ENCODE measurements around the gene ITPKA. TPM values are rescaled to one million over a fixed set of nuclear protein-coding genes. Genes with fewer than 3 reads are reported as not detected.

The ITPKA gene
- total RNA-seq, 4 donors from 2014 or later = 0.34 to 1.5 TPM; not detected in 2

DNA sequence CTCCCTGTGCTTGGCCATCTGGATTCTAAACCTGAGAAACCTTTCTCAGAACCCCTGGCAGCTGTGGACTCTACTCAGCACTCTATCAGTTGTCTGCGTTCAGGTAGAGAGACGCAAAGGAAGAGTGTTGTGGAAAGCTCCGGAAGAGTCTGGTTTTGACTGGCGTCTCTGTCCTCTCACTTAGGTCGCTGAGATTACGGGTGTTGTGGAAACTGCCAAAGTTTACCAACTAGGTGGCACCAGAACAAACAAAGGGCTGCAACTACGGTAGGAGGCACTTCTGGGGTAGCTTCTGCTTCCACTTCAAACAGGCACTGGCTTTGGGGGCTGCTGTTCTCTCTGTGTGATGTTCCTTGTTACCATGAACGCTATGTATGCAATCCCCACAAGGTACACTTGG lies 19.2 kb upstream of the ITPKA start:
- TF ChIP-seq, protein P1, sequence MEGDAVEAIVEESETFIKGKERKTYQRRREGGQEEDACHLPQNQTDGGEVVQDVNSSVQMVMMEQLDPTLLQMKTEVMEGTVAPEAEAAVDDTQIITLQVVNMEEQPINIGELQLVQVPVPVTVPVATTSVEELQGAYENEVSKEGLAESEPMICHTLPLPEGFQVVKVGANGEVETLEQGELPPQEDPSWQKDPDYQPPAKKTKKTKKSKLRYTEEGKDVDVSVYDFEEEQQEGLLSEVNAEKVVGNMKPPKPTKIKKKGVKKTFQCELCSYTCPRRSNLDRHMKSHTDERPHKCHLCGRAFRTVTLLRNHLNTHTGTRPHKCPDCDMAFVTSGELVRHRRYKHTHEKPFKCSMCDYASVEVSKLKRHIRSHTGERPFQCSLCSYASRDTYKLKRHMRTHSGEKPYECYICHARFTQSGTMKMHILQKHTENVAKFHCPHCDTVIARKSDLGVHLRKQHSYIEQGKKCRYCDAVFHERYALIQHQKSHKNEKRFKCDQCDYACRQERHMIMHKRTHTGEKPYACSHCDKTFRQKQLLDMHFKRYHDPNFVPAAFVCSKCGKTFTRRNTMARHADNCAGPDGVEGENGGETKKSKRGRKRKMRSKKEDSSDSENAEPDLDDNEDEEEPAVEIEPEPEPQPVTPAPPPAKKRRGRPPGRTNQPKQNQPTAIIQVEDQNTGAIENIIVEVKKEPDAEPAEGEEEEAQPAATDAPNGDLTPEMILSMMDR (IDR thresholded peaks at IDR 0.05; ENCODE audit: low read depth) = no peak

DNA sequence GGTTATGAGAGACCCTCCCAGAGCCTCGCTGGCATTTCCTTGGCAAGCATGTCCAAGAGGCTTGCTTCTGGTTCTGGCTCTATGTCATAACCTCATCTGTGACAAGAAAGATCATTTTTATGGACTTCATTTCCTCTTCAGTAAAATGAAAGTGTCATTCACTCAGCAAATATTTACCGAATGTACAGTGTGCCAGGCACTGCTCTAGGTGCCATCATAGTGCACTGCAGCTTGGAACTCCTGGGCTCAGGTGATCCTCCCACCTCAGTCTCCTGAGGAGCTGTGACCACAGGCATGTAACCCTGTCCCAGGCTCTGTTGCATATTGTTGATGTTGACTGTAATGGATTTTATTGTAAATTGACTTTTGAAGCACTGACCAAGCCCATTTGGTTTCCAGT lies 18.7 kb upstream of the ITPKA start:
- TF ChIP-seq, protein P1 (IDR thresholded peaks at IDR 0.05; ENCODE audit: low read depth) = no peak

DNA sequence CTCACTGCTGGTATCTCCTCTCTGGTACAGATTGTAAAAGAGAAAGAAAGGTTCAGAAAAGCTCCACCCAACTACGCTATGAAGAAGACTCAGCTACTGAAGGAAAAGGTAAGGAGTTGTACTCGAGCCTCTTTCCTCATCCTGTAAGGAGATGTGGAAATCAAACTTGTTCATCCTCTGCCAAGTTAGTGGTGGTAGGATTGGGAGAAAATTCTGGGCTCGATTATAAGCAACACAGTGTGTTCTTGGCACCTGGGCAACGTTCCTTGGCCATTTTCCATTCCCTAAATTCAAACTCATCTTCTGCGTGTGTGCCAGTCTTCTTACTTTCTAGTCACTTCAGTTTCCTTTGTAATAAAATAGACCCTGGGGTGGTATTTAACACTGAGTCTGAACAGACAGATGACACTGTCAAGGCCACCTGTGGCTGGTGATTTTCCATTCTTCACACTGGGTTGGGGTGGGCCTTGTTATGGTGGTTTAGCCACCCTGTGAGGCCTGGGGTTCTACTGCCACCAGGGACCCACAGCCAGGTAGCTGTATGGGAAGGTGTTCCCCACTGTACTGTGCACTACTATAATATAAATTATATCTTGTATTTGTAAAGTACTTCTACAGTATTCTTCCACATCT lies 17.1 kb upstream of the ITPKA start:
- TF ChIP-seq, protein P1 (IDR thresholded peaks at IDR 0.05; ENCODE audit: low read depth) = no peak

DNA sequence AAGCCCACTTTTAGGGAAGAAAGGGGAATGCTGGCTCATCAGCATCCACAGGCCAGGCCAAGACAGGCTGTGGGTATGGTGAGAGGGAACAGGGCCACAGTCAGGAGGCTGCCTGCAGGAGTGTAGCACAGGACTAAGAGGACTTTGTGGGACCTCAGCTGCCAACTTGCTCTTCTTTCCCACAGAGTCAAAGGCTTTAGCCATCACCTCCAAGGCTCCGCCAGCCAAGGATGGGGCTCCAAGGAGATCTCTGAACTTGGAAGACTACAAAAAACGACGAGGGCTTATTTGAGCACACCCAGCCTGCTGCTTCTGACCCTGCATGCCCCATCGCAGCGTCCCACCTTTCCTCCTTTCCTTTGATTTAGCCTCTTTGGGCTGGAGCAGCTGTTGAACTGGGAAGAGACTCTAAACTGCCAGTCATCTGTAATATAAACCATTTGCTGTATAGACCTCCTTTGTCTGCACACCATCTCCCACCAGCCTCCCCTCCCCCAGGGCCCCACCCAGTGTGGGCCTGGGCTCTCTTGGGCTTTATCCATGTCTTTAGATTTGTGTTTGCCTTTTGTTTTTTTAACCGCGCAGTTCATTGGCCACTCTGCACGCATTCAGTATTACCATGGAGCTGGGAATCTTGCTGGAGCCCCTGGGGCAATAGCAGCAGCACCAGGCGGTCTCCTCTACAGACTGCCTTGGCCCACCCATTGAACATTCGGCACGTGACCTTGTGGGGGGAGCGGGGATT lies 13.1 kb upstream of the ITPKA start:
- TF ChIP-seq, protein P1 (IDR thresholded peaks at IDR 0.05; ENCODE audit: low read depth) = no peak

DNA sequence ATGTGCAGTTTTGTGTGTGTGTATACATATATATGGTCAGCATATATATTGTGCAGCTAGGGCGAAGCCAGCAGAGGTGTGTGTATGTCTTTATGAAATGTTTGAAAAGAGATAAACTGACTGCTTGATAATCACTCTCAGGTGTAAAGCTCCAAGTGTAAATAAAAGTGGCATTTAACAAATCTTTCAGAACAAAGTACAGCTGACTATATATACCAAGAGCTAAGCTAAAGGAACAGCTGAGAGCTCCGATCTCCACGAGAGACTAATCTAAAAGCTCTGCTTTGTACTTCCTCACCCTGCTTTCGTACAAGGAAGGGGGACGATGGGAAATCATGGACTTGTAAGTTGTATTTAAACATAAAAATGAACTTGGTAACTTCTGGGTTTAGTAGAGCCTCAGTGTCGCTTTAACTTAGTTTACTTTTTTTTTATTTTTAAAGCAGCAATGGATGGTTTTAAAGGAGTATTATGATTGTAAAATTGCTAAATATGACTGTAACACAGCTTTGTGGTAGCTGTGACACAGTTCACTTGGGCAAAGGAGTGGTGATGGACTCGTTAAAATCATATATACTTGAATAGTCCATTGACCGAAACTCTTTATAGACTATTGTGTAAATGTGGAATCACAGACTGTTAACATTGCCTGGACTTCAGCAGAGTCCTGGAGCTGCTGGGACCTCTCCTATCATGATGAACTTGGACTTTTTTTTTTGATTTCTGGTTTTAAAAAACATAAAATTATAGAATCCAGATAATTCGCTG lies 11.4 kb upstream of the ITPKA start:
- TF ChIP-seq, protein P1 (IDR thresholded peaks at IDR 0.05; ENCODE audit: low read depth) = no peak

DNA sequence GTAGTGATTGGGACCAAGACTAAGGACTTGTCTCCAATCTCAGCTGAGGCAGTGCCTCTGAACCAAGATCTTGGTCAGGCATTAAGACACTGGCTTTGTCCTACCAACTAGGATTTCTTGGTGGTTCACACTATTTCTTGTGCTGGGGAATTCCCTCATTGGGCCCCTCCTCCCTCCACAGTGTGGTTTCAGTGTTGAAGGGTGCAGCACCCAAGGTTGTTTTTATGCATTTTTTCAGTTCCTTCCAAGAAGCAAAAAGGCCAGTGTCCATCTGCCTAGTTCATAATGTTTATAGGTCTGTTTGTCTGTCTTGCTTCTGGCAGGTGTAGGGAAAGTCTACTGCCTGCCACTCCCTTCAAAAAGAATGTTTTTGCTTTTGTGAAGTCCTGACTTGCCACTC lies 10.6 kb upstream of the ITPKA start:
- TF ChIP-seq, protein P1 (IDR thresholded peaks at IDR 0.05; ENCODE audit: low read depth) = no peak

DNA sequence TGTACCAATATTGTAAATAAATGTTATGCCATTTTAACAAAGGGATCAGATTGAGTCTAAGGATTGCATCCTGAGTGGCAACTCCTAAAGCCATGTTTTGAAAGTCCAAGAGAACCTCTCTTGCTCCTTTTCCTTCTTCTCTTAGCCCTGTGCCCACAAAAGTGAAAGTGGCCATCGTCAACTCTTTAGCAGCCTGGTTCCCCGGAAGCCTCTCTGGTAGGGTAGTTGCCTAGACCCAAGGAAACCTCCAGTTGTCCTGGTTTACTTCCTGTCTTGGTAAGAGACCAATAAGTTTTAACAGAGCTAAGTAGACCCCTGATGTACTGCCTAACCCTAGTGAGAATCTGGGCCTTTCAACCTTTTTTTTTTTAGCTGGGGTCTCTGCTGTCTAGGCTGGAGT lies 10.2 kb upstream of the ITPKA start:
- TF ChIP-seq, protein P1 (IDR thresholded peaks at IDR 0.05; ENCODE audit: low read depth) = no peak

All from subcutaneous adipose tissue (tissue), 4 donors.